Inflammatory macrophage treated with lipopolysaccharide for 1 hour (primary cell): ENCODE results near the gene NIT1.
A peak's percentile ranks its signal among the peaks of the same experiment; 100 is the strongest.

Experiments used
- DNase-seq, 2 donors: peaks; one replicate each; pipeline ENCODE4 v3.0.0-alpha.2; 2020 to 2022

NIT1 gene, protein sequence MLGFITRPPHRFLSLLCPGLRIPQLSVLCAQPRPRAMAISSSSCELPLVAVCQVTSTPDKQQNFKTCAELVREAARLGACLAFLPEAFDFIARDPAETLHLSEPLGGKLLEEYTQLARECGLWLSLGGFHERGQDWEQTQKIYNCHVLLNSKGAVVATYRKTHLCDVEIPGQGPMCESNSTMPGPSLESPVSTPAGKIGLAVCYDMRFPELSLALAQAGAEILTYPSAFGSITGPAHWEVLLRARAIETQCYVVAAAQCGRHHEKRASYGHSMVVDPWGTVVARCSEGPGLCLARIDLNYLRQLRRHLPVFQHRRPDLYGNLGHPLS

DNA sequence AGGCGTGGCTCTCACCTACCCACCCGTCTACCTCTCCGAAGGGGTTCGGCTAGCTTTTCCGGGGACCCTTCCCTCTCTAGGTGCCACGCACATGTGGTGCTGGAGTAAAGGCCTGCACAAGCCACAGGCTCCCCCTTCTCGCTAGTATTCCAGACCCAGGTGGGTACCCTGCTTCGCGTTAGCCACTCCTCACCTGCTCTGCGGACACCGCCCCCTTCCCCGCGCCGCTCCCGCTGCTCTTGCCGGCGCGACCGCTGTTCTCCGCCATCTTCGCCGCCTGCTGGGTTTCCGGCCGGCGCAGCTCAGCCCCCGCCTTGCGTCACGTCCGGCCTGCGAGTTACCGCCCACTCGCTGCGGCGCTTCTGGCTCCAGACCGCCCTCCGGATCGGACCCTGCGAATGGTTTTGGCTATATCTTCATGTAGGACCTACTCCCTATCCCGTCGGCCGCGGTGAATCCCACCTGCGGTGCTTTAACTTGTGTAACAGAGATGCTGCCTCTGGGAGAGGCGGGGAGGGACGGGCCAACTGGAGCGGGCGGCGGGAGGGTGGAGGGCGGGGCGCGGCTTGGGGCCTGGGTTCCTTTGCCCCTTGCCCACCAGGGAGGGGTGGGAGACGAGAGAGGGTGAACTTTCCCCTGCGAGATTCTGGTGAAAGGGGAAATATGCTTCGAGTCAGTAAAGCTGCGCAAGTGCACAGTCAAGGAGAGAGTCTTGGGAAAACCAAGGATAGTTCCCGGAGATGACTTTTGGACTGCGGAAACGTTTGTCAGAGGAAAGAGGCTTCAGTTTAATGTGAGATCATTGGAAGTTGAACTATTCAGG is at the start of gene NIT1, which contains the start of gene PFDN2:
Gene NIT1, plus strand, starts transcription at position 347 of the 823 bp plus-strand sequence. Its CDS starts 72 bp downstream, at position 419.
Gene PFDN2, minus strand, starts transcription at position 279 of the 823 bp plus-strand sequence. Its CDS starts 11 bp downstream, at position 268.
- peak; percentile 80 to 86 for DNase-seq

DNA sequence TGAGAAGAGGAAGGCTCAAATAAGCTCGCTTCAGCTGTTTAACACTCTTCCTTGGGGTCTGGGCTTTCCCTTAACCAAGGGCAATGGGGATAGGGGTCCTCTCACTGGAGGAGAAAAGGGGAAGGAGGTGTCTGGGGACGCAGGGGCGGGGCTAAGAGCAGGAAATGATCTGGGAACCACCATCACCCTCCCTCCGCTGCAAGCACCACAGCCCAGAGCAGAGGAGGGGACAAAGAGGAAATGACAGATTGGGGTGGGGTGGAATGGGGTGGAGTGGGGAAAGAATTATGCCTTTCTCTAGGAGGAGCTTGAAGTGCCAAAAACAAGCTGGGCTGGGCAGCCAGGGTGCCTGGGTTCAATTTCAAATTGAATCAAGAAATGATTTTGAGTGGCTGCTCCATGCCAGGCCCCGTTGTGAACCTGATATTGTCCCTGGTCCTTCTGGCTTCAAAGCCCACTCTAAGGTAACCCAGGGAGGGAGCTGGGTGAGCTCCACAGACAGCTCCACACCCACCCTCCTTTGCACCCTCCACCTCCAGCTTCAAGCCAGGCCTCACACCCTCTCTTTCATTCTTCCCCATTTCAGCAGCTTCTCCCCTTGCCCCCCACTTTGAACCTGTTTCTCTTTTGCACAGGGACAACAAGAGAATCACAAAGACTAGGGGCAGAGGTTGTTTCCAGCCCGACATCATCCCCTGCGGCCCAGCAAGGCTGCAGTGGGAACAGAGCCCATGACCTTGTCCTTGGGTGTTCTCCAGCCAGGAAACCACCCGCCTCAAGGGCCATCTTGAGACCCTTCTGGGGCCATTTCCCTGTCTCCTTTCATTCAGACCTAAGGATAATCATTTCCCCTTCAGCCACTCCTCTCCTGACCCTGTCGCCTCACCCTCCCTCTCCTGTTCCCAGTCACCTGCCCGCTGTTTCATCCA is 49.3 kb upstream of the NIT1 start:
- DNase-seq = peak; percentile 92 to 94

DNA sequence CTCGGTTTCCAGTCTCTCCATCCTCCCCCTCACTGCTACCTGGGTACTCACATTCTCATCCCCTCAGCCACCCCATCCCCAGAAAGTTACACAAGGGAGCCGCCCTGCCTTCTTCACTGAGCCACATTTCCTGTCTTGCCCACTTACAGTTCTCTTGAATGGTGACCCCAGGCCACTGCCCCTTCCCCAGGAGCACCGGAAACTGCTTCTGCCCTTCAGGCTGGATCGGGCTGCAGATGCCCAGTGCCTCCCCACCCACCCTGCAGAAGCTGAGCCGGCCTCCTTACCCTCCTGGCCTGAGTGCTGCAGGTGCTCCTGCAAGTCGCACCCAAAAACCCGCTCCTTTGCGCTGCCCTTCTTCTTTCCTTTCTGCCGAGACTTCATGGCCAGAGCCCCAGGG is 48.7 kb upstream of the NIT1 start:
- no peak for DNase-seq

DNA sequence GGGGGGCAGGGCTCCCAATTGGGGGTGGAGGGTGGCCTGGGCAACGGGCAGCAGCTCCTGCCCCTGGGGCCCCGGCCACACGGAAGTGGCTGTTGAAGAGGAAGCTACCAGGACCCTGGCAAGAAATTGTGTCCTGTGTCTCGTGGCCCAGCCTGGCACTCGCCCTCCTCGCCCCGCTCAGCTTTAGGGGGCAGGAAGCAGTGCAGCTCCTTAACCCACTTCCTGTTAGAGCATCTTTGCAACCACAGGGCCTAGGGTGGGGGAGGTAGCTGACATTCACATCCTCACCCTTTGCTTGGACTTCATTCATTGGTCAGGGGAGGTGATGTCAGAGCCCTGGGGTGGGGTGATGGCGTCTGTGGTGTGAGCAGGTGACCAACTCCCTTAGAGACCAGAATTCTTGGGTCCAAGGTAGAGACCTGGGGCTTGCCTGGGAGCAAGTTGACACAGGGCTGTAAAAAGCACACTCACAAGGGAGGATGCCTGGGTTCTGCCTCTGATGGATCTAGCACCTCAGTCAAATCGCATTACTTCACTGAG is 48.1 kb upstream of the NIT1 start, which contains the start of gene ARHGAP30:
Gene ARHGAP30, minus strand, starts transcription at position 161 of the 540 bp plus-strand sequence. CDS start 267 bp downstream, outside the sequence.
- peak; percentile 70 to 84 for DNase-seq

DNA sequence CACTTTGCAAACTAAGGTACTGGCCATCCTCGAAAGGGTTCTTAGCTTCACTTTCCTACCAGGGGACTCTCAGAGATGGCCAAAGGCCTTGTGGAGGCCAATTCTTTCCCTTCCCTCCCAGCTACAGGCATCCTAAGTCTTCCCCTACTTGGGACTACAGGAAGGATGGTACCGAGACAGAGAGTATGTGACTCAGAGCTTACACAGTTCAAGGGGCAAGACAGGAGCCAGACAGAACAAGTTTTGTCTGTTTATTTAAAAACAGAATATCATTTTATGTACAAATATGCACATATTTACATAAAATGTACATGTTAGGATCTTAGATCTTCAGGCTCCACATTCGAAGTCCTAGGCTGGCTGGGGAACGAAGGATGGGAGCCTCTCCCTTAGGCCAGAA is 47.1 kb upstream of the NIT1 start:
- no peak for DNase-seq

DNA sequence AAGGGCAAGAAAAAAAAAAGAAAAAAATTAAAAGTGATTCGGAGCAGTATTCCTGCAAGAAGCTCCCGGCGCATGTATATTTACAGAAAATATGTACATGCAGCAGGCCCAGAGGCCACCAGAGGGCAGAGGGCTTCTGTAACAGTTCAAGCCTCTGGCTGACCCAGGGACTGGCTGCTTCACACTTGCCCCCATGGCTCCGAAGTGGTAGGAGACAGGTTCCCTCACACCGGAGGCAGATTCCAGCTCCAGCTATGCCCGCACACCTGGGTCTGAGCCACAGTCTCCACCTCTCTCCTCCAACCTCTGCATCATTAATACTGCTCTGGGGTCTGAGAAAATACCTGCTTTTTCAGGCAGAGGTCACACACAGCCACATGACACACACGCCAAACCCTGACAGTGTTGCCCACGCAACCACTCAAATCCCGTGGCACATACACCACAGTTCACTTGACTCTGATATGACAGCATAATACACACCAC is 46.0 kb upstream of the NIT1 start:
- DNase-seq = peak; percentile 58 to 76

DNA sequence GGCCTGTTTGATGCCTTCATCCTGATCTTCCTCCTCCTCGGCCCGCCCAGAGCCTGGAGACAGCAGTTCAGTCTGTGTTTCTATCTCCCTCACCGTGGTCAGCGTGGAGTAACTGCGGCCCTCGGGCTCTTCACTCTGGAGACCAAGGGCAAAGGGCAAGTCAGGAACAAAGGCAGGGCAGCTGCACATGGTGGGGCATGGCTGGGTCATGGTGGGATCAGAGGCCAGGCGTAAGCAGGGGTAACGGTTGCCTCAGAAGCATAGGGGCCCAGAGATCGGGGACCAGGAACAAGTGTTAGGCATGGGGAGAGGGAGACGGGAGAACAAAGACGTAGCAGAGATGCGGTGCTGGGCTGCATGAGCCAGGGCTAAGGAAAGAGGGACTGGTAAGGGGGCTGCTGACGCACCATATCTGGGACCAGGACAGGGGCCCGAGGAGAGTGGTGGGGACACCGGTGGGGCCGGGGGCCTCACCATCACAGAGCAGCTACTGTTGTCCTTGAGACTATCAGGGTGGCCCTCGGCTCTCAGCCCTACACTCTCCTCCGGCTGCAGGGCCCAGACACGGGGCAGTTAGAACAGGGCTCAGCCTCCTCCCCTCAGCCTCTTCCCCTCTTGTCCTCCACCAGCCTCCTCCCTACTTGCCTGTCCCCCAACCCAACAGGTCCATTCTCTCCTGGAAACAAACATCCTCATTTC is 45.0 kb upstream of the NIT1 start:
- no peak for DNase-seq

DNA sequence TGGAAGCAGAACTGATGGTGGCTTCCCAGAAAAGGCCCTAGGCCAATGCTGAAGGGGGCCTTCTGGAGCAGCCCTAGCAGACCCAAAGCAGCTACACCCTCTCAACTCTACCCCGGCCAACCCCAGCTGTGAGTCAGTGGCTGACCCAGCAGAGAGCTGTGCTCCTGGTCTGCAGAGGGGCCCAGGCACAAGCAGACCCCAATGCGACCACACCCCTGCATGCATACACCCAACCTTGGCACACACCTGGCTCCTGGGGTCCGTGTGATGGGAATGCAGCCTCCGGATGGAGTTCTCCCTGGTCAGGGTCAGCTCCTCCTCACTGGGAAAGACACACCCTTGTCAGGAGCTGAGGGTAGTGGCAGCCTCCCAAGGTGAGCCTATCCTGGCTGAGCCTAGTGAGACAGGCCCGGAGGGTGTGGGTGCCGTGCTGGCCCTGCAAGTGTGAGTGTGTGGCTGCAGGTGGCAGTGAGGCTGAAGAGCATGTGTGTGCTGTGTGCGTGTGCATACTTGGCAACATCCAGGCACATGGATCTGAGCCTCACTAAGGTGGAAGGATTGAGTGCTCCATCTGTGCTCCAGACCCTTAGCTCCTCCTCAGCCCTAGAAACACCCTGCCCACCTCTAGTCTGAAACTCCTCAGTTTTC is 44.3 kb upstream of the NIT1 start:
- DNase-seq = no peak

DNA sequence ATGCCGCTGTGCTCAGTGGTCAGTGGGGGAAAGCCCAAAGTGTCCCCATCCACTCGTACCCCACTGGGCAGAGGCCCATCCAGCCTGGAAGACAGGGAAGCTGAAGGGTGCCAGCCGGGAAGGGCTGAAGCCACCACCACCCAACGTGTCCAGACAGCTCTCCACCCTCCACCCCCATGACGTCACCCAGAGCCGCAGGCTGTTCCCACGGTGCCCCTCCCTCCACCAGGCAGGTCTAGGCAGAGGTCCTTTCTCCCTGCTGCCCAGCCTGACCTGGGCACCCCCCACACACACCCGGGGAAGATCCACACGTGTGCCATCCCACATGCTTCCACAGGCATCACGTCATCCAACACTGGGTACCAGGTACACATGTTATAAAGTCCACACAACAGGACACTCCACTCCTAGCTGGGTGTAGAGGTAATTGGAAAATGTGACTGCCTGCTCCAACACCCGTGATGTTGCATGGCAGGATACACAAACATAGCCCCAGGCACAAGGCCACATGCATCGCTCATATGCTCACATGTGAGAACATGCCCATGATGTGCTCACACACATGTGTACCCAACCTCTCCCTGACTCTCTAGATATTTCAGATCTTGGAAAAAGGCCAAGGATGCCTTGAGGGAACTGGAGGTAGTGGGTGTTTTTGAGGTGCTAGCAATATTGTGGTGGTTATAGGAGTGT is 43.1 kb upstream of the NIT1 start:
- no peak for DNase-seq

DNA sequence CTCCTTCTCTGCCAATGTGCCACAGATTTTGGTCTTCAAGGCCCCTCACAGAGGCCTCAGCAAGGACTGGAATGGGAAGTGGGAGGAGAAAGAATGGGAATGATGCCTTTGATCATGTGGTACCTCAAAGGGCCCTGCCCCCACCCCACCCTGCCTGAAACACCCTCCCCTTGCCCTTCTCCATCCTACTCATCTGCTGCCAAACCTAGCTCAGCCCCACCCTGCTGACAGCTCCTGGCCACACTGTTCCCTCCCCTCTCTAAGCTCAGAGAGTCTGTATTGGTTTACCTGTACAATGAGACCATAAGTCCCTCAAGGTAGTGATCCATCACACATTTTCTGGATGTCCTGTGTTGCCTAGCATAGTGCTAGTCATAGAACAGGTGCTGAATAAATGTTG is 41.5 kb upstream of the NIT1 start:
- DNase-seq = no peak

DNA sequence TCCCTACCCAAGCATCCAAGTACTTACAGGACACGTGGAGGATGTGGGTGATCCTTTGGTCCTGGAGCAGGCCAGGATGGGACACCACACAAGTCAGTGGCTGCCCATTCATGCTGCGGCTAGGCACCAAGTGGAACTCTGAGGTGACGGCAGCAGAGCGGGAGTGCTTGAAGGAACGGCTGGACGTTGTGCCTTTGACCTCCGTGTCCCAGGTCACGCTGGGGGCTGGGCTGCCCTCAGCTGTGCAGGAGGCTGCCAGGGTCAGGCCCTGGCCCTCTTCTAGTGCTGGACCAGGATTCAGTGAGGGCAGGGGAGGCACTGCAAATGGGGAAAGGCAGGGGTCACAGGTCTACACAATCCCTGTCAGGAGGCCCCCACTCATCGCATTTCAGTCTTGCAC is 40.5 kb upstream of the NIT1 start:
- DNase-seq = no peak

DNA sequence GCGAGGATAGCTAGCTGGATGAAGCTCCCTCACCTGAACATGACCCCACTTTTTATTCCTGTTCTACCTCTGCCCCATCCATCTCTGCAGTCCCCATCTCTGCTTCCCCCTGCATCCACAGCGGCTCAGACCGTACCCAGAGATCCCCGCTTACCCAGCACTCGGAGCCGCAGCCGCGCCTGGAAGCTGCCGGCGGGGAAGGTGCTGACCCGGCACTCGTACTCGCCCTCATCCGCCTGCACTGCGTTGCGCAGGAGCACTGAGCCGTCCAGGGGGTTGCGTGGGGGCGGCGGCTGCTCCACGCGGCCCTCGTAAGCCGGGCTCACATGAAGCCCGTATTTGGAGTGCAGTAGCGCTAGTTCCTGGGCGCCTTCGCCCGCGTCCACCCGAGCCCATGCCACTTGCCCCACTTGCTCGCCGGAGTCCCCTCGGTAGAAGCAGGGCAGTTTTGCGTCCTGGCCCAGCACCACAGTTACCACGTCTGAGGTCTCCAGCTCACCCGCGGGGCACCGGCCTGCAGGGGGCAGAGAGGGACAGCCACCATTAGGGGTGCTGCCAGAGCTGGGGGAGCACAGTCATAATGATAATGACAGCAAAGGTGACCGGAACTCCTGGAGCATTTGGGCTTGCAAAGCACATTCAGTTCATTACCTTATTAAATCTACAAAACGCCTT is 38.3 kb upstream of the NIT1 start:
- DNase-seq = no peak

DNA sequence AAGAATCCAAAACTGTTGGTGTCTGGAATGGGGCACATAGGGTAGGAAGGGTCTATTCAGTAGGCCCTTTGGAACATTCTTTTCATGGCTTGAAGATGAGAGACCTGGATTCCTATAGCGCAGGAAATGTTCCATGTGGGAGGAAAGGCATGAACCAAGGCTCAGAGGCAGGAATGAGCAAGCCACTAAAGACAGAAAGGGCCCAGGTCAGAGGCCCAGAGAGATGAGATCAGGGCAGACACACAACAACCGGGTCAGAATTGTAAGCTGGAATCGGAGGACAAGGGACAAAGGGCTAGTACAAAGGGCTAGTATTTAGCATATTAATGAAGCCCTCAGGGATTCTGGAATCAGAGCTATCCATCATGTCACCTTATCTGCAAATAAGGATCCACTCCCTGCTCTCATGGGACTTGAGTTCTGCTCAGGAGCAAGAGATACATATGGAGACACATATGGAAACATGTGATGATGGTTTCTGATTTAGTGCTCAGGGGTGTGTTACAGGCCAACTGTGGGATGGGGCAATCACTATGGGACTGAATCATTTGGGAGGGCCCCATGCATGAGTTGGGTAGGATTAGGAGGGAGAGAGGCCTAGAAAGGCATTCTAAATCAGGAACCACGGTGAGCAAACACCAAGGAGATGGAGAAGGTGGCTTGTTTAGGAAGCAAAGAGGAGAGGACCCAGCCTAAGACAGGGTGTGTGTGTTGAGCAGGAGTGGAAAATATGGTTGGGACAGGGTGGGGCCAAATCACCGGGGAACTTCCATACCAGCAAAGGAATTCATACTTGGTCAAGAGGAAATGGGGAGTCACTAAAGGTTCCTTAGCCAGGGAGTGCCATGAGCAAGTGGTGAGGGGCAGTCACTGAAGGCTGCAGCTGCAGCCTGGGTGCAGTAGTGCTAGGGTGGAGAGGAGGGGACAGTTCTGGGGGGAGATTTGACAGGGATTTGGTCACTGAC is 37.2 kb upstream of the NIT1 start:
- peak in 1 of 2 donors; percentile 49 for DNase-seq

DNA sequence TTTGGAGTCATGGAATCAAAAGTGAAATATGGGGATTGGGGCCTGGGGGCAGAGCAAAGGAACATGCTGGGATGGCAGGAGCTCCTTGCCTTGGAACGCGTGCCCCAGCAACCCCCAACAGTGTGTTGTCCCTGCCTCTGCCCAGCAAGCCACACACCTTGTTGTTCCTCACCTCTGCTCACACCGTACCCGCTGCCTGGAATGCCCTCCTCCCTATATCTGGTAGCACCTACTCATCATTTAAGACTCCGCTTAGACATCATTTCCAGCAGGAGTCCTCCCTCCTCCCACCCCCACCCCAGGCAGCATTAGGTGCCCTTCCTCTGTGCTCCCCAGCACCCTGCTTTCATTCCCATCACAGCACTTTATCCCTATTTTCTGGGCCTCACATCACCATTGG is 36.4 kb upstream of the NIT1 start:
- no peak for DNase-seq

DNA sequence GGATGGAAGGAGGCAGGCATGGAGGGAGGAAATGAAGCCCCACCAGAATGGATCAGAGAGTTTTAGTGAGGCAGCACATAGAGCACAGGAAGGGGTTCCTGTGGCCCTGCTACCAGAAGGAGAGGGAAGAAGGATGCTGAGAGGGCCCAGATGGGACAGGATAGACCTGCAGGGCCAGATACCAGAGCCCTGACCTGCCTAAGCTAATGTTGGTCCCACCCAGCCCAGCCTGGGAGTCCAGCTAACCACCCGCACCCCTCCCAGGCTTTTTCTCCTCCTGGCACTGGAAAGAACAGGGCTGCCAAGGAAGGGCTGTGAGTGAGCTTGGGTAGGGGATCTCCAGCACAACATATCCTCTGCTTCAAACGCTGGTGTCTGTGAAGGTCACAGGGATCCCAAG is 35.4 kb upstream of the NIT1 start:
- no peak for DNase-seq

DNA sequence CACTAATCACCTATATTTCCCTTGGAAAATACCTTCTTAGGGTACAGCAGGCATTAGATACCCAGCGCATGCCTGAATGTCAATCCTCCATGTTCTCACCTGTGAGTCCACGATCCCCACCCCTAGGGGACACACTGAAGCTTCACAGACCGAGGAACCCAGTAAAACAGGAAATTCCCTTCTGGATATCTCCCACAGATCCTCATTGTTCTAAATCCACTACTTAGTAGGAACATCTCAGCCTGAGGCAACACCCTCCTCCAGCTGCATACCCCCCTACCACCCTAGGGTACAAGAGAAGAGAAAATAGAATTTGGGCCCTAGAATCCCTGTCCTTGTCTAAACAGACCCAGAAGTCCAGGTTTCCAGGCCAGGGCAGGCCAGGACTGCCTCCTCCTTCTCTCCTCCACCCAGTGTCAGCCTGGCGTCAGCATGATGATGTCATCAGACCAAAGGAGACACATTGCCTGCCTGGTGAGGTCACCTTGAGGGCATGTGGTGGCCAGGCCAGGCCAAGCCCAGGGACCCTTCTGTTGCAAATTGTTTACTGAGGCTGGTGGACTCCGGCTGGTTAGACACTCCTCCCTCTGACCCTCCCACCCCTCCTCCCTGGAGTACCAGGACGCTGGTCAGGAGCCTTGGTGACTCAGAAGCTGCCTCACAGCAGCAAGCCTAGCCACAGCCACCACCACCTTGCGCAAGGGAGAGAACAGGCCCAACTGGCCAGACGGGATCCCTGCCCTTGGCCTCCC is 34.7 kb upstream of the NIT1 start:
- peak; percentile 89 to 98 for DNase-seq

DNA sequence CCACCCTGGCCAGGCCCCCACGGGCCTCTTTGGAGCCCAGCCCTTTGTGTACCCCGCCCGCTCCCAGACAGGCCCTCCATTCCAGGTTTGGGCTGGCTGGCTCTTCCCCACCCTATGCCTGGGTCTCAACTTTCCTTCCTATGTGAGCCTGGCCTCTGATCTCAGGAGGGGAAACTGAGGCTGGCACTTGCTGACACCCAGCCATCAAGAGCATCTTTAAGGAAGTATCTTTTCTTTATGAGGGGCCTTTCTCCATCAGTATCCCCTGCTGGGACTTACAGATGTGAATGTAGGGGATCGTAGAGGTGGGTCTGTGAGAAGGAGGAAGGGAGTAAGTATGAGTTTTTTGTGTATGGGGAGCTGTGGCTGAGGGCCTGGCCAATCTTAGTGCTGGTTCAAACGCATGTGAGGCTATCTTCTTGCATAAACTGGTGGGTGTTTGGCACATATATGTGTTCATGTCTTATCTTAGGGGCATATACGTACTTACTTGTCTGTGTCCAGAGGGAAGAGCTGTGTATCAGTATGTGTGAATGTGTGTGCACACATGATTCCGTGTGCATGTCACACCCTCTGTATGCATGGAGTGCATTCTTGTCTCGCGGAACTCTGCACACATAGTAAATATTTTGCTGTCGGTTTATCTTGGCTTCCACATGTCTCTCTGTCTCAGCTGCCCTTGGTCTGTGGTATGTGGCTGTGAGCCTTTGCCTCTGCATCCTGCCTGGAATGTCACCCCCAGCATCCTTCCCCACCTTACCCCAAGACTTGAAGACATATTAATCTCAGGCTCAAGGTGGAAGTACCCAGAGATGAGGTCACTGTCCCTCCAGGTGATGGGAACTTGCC is 33.9 kb upstream of the NIT1 start:
- no peak for DNase-seq
